ENCODE results near the gene HRC. TPM values are rescaled to one million over a fixed set of nuclear protein-coding genes. Genes with fewer than 3 reads are reported as not detected.

The HRC gene
- total RNA-seq, 2 experiments from 2014 or later, result not detected

DNA sequence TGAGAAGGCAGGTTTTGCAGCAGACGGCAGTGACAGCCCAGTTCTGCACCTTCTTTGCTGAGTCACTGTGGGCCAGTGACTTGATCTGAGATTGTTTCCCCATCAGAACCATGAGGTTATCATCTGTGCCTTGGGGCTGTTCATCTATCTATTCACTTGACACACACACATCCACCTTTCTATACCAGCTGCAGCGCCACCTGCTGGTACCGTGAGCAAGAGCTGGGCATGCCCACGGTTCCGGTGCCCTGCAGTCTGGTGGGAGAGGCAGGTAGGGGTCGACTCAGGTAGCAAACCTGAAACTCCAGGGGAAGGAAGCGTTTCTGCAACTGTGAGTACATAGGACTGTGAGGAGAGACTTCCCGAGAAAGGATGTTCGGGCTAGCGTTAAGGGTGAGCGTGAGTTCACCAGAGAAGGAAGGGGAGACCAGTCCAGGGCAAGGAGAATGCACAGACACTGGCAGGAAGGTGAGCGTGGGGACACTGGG, 48.5 kb downstream of the HRC start:
- CTCF ChIA-PET, result interaction anchor here (0.6 to 2.5 kb wide), 8 partner anchors 8 to 114 kb away, joined by 3 to 10 read pairs (median 4); partner anchors contain the start of genes GYS1 and LIN7B
- POLR2A ChIA-PET, result no interaction called here

DNA sequence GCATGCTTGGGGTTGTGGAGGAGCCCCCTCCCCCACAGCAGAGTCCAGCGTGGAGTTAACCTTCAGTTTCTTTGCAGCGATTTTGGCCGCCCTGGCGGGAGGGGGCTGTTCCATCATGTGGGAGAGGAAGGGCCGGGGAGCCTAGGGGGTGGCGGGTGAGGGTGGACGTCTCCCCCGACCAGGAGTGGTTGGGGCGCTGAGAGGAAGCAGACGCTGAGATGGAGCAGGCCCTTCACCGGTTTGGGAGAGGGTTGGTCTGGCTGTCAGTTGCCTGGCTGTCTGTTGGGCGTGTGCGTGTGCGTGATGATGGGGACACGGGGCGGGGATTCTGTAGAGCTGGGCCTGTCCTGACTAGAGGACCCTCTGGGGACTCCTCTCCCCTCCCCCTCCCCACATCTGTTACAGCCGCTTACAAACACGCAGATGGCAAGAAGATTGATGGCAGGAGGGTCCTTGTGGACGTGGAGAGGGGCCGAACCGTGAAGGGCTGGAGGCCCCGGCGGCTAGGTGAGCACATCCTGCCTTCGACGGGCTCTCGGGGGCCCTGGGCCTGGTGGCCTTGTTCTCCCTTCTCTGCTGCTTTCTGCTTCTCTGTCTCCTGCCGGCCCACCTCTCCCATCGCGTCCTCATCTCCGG, 50.8 kb downstream of the HRC start:
- ChIA-PET CTCF (interaction anchor here (1.0 to 2.5 kb wide), 3 partner anchors 10 to 95 kb away, joined by 3 to 10 read pairs (median 4); partner anchors contain the start of gene LIN7B), POLR2A (interaction anchor here (0.6 kb wide), 1 partner anchor 22 kb away, joined by 8 read pairs; no protein-coding TSS in a partner anchor)

DNA sequence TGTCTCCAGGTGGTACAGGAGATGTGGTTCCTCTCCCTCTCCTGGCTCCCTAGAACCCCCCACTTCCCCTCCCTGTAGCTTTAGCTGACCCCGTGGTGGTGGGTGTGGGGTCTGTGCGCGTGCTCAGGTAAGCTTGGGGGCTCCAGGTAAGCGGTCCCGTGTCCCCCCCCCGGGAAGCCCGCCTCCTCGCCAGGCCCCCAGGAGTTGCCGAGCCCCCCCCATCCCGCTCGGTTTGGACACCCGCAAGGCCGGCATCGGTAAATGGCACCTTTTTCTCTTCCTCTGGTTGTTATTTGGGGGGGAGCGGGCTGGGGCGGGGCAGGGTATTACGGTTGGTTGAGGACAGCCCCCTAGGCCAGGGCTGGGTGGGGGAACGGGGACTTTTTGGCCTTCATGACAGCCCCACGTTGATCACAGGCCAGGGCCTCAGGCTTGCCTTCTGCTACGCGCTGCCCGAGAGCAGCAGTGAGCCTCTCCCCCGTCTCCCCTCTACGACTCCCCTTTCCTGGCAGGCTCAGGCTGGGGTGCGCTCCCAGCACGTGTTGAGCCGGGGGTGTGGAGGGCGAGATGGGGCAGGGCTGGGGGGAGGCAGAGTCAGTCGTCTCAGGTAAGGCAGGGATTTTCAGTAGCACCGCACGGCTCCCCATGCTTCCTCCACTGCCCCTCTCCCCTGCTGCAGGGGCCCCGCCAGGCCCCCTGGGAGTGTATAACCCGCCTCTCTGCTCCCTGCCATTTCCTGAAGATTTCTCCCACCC, 51.7 kb downstream of the HRC start:
- ChIA-PET CTCF (interaction anchor here (1.2 kb wide), 1 partner anchor 10 kb away, joined by 3 read pairs; the partner anchor contains the start of gene LIN7B), POLR2A (no interaction called here)

DNA sequence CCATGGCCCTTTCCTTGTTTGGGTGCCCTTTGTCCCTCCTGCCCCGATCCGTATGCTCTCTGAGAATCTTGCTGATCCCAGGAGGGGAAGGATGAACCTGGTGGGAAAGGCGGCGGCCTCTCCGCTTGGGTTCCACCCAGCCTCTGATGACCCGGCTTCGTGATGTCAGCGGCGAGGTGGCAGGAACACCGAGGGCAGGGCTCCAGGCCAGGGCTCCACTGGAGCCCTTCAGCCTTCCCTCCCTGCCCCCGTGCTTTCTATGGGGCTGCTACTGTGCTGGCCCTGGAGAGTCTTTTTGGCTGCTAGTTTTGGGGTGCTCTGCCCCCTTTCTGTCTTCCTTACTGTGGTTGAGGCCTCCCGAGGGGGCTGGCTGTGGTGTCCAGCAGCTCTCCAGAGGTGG, 52.9 kb downstream of the HRC start:
- CTCF ChIA-PET, result interaction anchor here (0.5 kb wide), 1 partner anchor 16 kb away, joined by 3 read pairs; no protein-coding TSS in a partner anchor
- POLR2A ChIA-PET, result no interaction called here

Other genes with a start within 250 kb of the HRC start
- gene DHDH, start 221.7 kb downstream of the HRC start, total RNA-seq, result under 1 TPM; 0.32 to 0.67 TPM
- gene BAX, start 200.5 kb downstream of the HRC start, total RNA-seq, result 100 to 1,000 TPM; 272 to 279 TPM
- gene FTL, start 190.1 kb downstream of the HRC start, total RNA-seq, result 1,000 to 10,000 TPM; 1,469 to 1,496 TPM
- gene GYS1, start 162.1 kb downstream of the HRC start, total RNA-seq, result 10 to 100 TPM; 50.8 to 54.7 TPM
- gene RUVBL2, start 161.5 kb downstream of the HRC start, total RNA-seq, result 100 to 1,000 TPM; 173 to 175 TPM
- not detected for gene LHB, start 138.3 kb downstream of the HRC start, total RNA-seq
- not detected for gene CGB3, start 131.1 kb downstream of the HRC start, total RNA-seq
- not detected for gene CGB2, start 123.5 kb downstream of the HRC start, total RNA-seq
- gene CGB1, start 118.5 kb downstream of the HRC start, total RNA-seq, result not detected
- not detected for gene CGB5, start 111.5 kb downstream of the HRC start, total RNA-seq
- gene CGB8, start 106.3 kb downstream of the HRC start, total RNA-seq, result not detected
- not detected for gene CGB7, start 97.6 kb downstream of the HRC start, total RNA-seq
- gene NTF4, start 90.6 kb downstream of the HRC start, total RNA-seq, result not detected
- gene KCNA7, start 82.7 kb downstream of the HRC start, total RNA-seq, result not detected
- gene SNRNP70, start 69.9 kb downstream of the HRC start, total RNA-seq, result 100 to 1,000 TPM; 201 TPM
- 1 to 10 TPM; 4.7 to 4.9 TPM for gene LIN7B, start 41.0 kb downstream of the HRC start, total RNA-seq
- gene C19orf73, start 36.3 kb downstream of the HRC start, total RNA-seq, result 1 to 10 TPM; 1.0 to 1.4 TPM
- 1 to 10 TPM; 3.9 to 4.7 TPM for gene PPFIA3, start 35.9 kb downstream of the HRC start, total RNA-seq
- gene TRPM4, start 2.4 kb upstream of the HRC start, total RNA-seq, result under 1 TPM in 1 of 2 experiments, not detected in 1; 0.13 TPM
- under 1 TPM; 0.57 to 0.95 TPM for gene SLC6A16, start 169.8 kb upstream of the HRC start, total RNA-seq
- gene CD37, start 180.0 kb upstream of the HRC start, total RNA-seq, result 100 to 1,000 TPM; 101 to 102 TPM
- gene TEAD2, start 207.0 kb upstream of the HRC start, total RNA-seq, result not detected
- gene DKKL1, start 208.5 kb upstream of the HRC start, total RNA-seq, result not detected
- under 1 TPM; 0.15 to 0.19 TPM for gene KASH5, start 232.9 kb upstream of the HRC start, total RNA-seq